ENCODE data around the gene PBRM1.

Gene PBRM1

GRCh38 chr3:52561028-52561747 is 124.5 kb downstream of the PBRM1 start:
- H3K36me3 Mint-ChIP-seq (ENCODE audit: low read depth) = peaks cover 52% of the 10 kb centered on the region
- no peak overlapping the region for H3K4me3 Mint-ChIP-seq
- H3K9me3 Mint-ChIP-seq = no peaks in the 10 kb centered on the region
- no peak for DNase-seq (ENCODE audit: low spot score)
- H3K4me1 Mint-ChIP-seq (ENCODE audit: low read depth) = no peaks in the 10 kb centered on the region
- H3K27me3 Mint-ChIP-seq (ENCODE audit: low read depth) = no peaks in the 10 kb centered on the region
- H3K27ac Mint-ChIP-seq = no peak overlapping the region

DNA sequence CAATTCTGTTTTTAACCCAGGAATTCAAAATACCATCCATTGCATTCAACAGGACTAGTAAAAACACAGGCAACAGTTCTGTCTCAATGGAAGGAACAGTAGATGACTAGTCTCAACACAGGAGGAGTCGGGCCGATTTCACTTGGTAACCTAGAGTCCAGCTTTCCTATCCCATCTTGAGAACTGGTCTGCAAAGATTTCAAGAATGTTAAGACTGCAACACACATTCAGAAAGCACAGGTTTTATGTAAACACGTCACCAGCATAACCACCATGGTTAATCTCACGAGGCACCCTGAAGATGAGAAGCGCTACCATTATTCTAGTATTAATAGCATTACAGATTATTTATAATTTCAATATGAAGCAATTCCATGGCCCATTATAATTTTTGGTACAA is 127.3 kb downstream of the PBRM1 start:
- peaks cover 63% of the 10 kb centered on the region for H3K36me3 Mint-ChIP-seq (ENCODE audit: low read depth)
- DNase-seq (ENCODE audit: low spot score) = no peak
- H3K4me1 Mint-ChIP-seq (ENCODE audit: low read depth) = peaks cover 4% of the 10 kb centered on the region
- H3K9me3 Mint-ChIP-seq = no peaks in the 10 kb centered on the region
- no peak overlapping the region for H3K27ac Mint-ChIP-seq
- H3K27me3 Mint-ChIP-seq (ENCODE audit: low read depth) = no peaks in the 10 kb centered on the region
- H3K4me3 Mint-ChIP-seq = no peak overlapping the region

DNA sequence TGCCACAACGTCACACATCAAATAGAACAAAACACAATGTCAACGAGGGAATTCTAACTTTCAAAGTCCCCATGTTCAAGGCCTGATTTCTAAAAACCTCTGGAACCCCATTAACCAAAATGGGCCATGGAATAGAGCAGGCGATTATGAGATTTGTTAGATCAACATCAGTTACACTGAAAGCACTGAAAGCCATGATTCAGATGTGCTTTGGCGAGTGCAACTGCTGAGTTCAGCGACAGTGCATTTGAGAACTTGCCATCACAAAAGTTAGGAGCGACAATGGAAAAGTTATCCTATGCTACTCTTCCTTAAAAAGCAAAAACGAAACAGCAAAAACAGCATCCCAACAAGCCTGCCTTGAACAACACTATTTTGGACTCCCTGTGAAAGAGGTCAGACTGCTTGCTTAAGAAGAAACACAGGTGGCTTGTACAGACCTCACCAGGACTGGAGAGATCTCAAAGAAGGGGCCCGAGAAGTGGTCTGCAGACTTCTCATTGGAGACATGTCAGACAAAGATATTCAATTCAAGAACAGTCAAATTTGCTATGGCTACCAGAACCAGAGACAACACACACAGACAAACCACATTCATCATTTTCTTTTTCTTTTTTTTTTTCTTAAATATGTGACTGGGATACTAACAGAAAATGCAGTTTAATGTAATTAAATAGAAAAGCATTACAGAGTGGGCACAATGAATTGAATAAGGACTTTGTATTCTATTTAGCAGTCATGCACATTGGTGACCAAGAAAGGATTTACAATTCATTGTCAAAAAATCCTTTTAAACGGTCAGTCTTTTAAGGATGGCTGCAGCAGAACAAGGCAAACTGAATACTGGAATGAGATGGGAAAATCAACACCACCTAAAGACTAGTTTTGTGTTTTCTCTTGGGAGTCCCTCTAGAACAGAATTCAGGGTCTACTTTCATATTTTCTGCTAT is 128.4 kb downstream of the PBRM1 start:
- Mint-ChIP-seq H3K27me3 (ENCODE audit: low read depth) (no peaks in the 10 kb centered on the region), H3K27ac (peak overlapping the region; percentile 21), H3K9me3 (no peaks in the 10 kb centered on the region), H3K4me3 (no peak overlapping the region), H3K36me3 (ENCODE audit: low read depth) (peaks cover 55% of the 10 kb centered on the region), H3K4me1 (ENCODE audit: low read depth) (peaks cover 4% of the 10 kb centered on the region)
- no peak for DNase-seq (ENCODE audit: low spot score)

DNA sequence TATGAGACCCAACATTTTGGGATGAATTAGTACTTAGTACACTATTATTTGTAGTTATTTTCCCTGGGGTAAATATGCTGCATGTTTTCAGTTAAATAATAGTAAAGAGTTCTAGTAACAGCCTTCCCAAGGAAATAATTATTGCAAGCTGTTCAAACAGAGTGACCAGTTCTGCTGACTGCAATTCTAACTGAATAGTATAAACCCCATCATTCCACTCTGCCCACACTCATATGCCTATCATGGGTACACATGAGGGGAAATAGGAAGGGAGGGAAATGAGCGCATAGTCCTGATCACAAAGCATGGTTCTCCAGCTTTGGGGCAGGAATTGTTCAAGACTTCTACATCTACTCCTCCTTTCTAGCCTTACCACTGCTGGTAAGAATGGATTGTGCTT is 130.7 kb downstream of the PBRM1 start:
- no peak overlapping the region for H3K4me3 Mint-ChIP-seq
- no peaks in the 10 kb centered on the region for H3K27me3 Mint-ChIP-seq (ENCODE audit: low read depth)
- H3K9me3 Mint-ChIP-seq = no peaks in the 10 kb centered on the region
- peaks cover 50% of the 10 kb centered on the region for H3K36me3 Mint-ChIP-seq (ENCODE audit: low read depth)
- DNase-seq (ENCODE audit: low spot score) = no peak
- H3K4me1 Mint-ChIP-seq (ENCODE audit: low read depth) = peaks cover 4% of the 10 kb centered on the region
- no peak overlapping the region for H3K27ac Mint-ChIP-seq

- Mint-ChIP-seq H3K27ac (no peak overlapping the region), H3K4me1 (ENCODE audit: low read depth) (peaks cover 6% of the 10 kb centered on the region), H3K36me3 (ENCODE audit: low read depth) (peaks cover 48% of the 10 kb centered on the region)
These were observed 131.5 kb downstream of the PBRM1 start for GRCh38 chr3:52554026-52554755.

DNA sequence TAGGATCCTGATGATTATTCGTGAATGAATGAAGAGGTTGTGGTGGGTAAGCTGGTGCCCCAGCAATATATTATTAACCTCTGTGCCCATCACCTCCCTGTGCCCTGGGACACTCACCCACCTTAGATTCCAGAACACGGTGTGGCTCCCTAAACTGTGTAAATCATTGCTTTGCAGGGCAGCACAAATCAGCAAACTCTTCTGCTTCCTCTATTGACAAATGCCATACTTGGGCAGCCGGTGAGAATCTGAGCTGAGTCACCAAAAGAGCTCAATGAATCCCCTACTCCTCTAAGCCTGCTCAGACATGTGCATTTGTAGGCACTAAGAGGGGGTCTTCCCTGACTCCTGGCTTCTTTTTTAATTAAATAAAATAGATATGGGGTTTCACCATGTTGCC is 133.6 kb downstream of the PBRM1 start:
- H3K36me3 Mint-ChIP-seq (ENCODE audit: low read depth) = peaks cover 37% of the 10 kb centered on the region
- H3K27ac Mint-ChIP-seq = peak overlapping the region; percentile 42
- peaks cover 12% of the 10 kb centered on the region for H3K4me1 Mint-ChIP-seq (ENCODE audit: low read depth)
- H3K4me3 Mint-ChIP-seq = no peak overlapping the region
- no peak for DNase-seq (ENCODE audit: low spot score)
- H3K9me3 Mint-ChIP-seq = no peaks in the 10 kb centered on the region
- no peaks in the 10 kb centered on the region for H3K27me3 Mint-ChIP-seq (ENCODE audit: low read depth)

More at GRCh38 chr3:52554026-52554755, 131.5 kb downstream of the PBRM1 start:
- Mint-ChIP-seq H3K9me3 (no peaks in the 10 kb centered on the region), H3K27me3 (ENCODE audit: low read depth) (no peaks in the 10 kb centered on the region), H3K4me3 (no peak overlapping the region)
- DNase-seq (ENCODE audit: low spot score) = no peak

DNA sequence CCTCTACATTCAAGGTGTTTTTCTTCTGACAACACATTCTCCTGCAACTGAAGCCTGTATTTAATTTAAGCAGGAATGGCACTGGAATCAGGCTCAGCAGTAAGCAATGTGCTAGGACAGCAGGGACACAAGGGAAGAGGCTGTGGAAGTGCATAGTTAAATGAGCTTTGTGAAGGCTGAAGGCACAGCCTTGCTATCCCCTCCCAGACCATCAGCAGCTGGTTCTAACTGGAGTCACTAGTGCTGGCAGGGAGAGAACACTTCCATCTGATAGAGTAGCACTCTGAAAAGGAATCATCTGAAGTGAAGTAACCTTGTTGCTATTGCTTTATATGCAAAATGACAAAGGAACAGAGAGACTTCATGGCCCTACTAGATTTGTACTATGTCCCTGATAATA is 134.6 kb downstream of the PBRM1 start:
- H3K4me1 Mint-ChIP-seq (ENCODE audit: low read depth) = peaks cover 12% of the 10 kb centered on the region
- H3K9me3 Mint-ChIP-seq = no peaks in the 10 kb centered on the region
- H3K27me3 Mint-ChIP-seq (ENCODE audit: low read depth) = no peaks in the 10 kb centered on the region
- H3K27ac Mint-ChIP-seq = no peak overlapping the region
- H3K36me3 Mint-ChIP-seq (ENCODE audit: low read depth) = peaks cover 37% of the 10 kb centered on the region
- DNase-seq (ENCODE audit: low spot score) = no peak
- no peak overlapping the region for H3K4me3 Mint-ChIP-seq

DNA sequence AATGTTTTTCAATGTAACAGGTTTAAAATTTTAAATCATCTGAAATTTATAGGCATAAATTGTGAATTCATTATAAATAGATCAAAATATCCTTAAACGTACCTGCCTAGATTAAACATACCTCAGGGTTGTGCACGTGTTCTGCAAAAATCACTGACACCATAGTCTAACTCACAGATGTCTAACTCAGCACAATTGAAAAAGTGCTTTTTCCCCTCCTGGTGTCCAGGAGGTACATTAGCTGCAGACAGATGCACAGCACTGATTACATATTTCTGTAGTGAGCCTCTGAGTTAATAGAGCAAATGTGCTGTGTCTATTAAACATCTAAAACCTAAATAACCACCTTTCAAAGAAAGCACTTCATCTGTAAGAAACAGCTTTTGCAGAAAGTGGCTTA is 138.6 kb downstream of the PBRM1 start:
- Mint-ChIP-seq H3K27me3 (ENCODE audit: low read depth) (no peaks in the 10 kb centered on the region), H3K4me3 (no peak overlapping the region), H3K9me3 (no peaks in the 10 kb centered on the region), H3K27ac (no peak overlapping the region), H3K36me3 (ENCODE audit: low read depth) (peaks cover 23% of the 10 kb centered on the region), H3K4me1 (ENCODE audit: low read depth) (peaks cover 10% of the 10 kb centered on the region)
- DNase-seq (ENCODE audit: low spot score) = no peak

DNA sequence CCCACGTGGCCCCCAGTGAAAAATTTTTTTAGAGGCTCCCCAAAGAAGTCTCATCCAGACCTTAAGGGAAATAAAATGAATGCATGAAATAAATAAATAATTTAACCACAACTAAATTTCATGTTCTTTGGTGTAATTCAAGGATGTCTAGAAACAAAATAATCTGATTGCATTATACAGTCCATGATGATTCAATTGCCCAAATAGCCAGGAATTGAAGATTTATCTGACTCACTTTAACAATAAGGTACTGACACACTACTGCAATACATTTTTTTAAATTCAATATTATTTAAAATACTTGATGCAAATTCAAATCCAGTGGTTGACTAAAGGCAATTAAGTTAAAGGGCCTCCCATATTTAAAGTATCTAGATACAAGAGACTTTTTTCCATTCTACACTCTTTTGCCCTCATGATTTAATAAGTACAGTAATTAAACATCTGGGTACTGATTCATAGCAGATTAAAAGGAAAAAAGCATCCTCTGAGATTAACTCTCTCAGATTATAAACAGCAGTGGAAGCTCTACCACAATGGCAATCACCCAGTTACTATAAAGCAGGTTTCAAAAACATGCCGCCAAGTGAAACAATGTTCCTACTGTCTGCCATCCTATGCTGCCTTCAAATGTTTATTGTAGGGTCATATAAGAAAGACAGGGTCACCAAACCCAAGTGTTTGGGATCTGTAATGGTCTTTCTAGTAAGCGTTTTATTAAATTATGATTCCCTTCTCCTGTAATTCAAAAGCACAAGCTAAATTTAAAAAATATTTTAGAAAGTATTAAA is 139.4 kb downstream of the PBRM1 start:
- Mint-ChIP-seq H3K27me3 (ENCODE audit: low read depth) (no peaks in the 10 kb centered on the region), H3K9me3 (no peaks in the 10 kb centered on the region), H3K4me1 (ENCODE audit: low read depth) (peaks cover 12% of the 10 kb centered on the region), H3K36me3 (ENCODE audit: low read depth) (peaks cover 24% of the 10 kb centered on the region), H3K27ac (no peak overlapping the region), H3K4me3 (no peak overlapping the region)
- DNase-seq (ENCODE audit: low spot score) = no peak

- Mint-ChIP-seq H3K9me3 (no peaks in the 10 kb centered on the region), H3K27me3 (ENCODE audit: low read depth) (no peaks in the 10 kb centered on the region), H3K27ac (no peak overlapping the region), H3K36me3 (ENCODE audit: low read depth) (peaks cover 23% of the 10 kb centered on the region), H3K4me1 (ENCODE audit: low read depth) (peaks cover 16% of the 10 kb centered on the region), H3K4me3 (no peak overlapping the region)
- DNase-seq (ENCODE audit: low spot score) = no peak
These were observed 140.8 kb downstream of the PBRM1 start for GRCh38 chr3:52544937-52545336.

GRCh38 chr3:52541050-52541449 is 144.7 kb downstream of the PBRM1 start:
- Mint-ChIP-seq H3K36me3 (ENCODE audit: low read depth) (peaks cover 28% of the 10 kb centered on the region), H3K4me1 (ENCODE audit: low read depth) (peaks cover 31% of the 10 kb centered on the region), H3K9me3 (no peaks in the 10 kb centered on the region), H3K4me3 (no peak overlapping the region), H3K27ac (no peak overlapping the region), H3K27me3 (ENCODE audit: low read depth) (no peaks in the 10 kb centered on the region)
- no peak for DNase-seq (ENCODE audit: low spot score)

DNA sequence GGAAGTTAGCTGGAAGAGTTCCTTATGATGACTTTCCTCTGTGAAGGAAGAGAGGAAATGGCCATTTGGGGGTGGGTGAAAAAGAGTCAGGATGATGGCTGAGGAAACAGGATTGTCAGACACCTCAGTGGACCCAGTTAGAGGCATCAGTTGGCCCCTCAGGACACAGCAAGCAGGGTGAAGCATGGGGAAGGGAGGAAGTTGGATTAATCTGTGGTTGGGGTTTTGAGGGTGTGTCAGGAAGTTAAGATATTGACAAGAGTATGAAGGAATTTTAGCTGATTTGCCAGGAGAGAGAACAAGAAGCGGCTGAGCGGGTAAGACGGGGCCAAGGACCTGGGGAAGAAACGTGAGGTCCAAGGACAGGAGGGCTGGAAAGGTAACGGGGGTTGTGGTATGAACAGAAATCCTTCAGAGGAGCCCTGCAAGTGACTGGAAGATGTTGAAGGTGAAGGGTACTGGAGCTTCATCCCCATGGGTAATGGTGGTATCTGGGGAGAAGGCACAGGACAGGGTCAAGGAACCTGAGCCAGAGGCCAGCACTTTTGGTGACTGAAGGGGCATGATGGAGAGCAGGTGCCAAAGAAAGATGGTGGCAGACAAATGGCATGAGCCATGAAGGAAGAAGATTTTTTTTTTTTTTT is 146.6 kb downstream of the PBRM1 start:
- Mint-ChIP-seq H3K36me3 (ENCODE audit: low read depth) (peaks cover 27% of the 10 kb centered on the region), H3K4me1 (ENCODE audit: low read depth) (peaks cover 39% of the 10 kb centered on the region), H3K27ac (peak overlapping the region; percentile 56), H3K27me3 (ENCODE audit: low read depth) (no peaks in the 10 kb centered on the region), H3K9me3 (no peaks in the 10 kb centered on the region), H3K4me3 (peak overlapping the region; percentile 68)
- no peak for DNase-seq (ENCODE audit: low spot score)
